ENCODE results near the gene EFCAB14.
"Not testable (repeated sequence)": the region's sequence is repeated elsewhere in the genome, so short reads cannot be mapped to it uniquely, and the experiment has no call there.

The EFCAB14 gene

GRCh38 chr1:46652321-46653100 is 66.4 kb downstream of the EFCAB14 start:
- no peak for DNase-seq

GRCh38 chr1:46651152-46651551 is 67.8 kb downstream of the EFCAB14 start:
- DNase-seq: not testable (repeated sequence)

- no peak for DNase-seq
These were observed 68.4 kb downstream of the EFCAB14 start for GRCh38 chr1:46650491-46650890.

DNA sequence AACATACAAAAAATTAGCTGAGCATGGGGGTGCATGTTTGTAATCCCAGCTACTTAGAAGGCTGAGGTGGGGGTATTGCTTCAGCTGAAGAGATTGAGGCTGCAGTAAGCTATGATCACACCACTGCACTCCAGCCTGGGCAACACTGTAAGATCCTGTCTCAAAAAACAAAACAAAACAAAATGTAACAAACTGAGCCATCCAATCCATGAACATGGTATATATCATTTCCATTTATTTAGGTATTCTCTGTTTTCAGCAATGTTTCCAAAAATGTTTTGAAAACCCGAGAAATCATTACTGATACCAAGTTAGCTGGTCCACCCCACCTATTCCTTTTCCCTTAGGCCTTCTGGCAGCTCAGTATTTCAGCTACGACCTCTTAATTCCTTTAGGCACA is 69.2 kb downstream of the EFCAB14 start:
- no peak for DNase-seq

DNA sequence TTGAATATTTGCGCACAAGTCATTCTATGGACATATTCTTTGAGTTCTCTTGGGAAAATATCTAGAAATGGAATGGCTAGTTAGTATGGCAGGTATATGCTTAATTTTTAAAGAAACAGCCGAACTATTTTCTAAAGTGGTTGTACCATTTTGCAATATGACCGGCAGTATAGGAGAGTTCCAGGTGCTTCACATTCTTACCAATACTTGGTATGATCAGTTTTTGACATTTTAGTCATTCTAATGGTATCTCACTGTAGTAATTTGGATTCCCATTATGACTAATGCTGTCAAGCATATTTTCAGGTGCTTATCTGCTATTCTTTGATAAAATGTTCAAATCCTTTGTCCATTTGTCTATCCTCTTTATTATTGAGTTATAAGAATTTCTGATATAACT is 71.3 kb downstream of the EFCAB14 start:
- DNase-seq: no peak

- no peak for DNase-seq
These were observed 72.1 kb downstream of the EFCAB14 start for GRCh38 chr1:46646844-46647243.

DNA sequence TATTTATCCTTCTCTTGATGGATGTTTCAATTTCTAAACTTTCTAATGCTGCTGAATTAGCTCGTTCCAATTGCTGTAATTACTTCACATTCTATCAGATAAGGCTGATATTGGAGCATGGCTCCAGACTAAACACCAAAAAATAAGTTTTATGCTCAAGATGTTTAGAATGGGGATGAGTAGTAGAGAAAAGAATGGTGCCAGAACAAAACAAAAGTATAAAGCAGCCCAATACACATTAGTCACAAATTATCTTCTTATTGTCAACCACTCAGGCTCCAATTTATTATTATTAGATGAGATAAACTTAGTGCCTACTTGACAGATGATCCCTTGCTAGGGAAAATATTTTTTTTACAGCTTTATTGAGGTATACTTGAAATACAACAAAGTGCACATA is 72.6 kb downstream of the EFCAB14 start:
- no peak for DNase-seq

DNA sequence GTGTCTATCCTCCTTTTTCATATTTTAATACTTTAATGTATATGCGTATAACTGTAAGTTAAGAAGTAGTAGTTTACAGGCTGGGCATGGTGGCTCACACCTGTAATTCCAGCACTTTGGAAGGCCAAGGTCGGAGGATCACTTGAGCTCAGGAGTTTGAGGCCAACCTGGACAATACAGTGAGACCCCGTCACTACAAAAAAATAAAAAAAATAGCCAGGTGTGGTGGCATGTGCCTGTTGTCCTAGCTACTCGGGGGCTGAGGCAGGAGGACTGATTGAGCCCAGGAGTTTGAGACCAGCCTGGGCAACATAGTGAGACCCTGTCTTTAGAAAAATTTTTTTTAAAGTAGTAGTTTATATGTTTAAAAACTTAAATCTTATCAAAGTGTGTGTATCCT is 73.1 kb downstream of the EFCAB14 start:
- no peak for DNase-seq

GRCh38 chr1:46643368-46643775 is 75.5 kb downstream of the EFCAB14 start:
- no peak for DNase-seq

DNA sequence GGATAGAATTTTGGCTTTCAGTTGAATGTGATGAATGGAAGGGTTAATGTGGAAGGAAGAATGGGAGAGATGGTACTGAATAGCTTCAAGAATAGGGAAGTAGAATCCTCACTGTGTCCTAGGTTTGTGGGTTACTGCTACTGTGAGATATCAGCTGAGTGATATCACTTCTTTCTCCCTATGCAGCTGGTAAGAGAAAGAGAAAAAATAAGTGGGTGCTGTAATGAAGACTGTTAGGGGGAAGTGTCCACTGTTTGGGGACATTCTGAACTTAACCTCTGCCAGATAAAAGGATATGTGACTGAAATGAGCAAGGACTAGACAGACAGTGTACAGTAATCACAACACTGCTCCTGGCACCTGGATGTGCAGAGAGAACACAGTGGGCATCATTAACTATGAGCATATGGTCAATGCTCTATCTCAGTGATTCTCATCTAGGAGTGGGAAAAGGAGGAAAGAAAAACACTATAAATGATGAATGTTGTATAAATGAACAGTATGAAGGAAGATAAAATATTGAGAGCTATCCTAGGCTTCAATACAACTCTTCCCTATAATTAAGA is 76.7 kb downstream of the EFCAB14 start:
- no peak for DNase-seq

GRCh38 chr1:46639547-46639946 is 79.4 kb downstream of the EFCAB14 start:
- DNase-seq: no peak

DNA sequence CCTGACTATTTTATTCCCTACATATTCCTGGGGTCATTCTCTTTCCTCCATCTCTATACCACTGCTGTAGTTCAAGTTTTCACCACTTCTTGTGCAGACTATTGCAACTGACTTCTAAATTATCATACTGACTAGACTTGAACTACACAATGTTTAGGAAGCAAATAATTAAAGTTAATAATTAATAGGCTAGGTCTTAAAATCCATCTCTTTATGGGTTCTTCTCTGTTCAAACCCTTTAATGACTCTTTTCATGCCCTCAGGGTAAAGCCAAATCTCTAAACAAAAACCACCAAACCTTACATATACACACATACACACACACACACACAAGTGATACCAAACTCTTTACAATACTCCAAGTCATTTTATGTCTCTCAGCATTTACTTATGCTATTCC is 80.0 kb downstream of the EFCAB14 start:
- no peak for DNase-seq

GRCh38 chr1:46637444-46638083 is 81.3 kb downstream of the EFCAB14 start:
- no peak for DNase-seq

- no peak for DNase-seq
These were observed 83.7 kb downstream of the EFCAB14 start for GRCh38 chr1:46635205-46635604.

DNA sequence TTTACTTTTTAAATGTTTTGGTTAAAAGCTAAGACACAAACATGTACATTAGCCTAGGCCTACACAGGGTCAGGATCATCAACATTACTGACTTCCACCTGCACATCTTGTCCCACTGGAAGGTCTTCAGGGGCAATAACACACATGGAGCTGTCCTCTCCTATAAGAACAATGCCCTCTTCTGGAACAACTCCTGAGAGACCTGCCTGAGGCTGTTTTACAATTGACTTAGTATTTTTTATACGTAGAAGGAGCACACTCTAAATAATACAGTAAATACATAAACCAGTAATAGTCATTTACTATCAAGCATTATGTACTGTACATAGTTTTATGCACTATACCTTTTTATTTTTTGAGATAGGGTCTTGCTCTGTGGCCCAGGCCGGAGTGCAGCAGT is 88.2 kb downstream of the EFCAB14 start:
- no peak for DNase-seq

All from activated CD4-positive, alpha-beta T cell treated with anti-CD3 and anti-CD28 coated beads for 48 hours (primary cell).